Gastroesophageal sphincter (tissue), 4 donors: Measurements from ENCODE around the gene RPTOR. TPM values are rescaled to one million over a fixed set of nuclear protein-coding genes. Genes with fewer than 3 reads are reported as not detected.

Source experiments
- ATAC-seq: fragments of 150-250 bp; one replicate; pipeline ENCODE4 v1.9.1; 2016; ENCODE audit warnings: mild to moderate bottlenecking, moderate library complexity
- H3K27ac ChIP-seq, 4 donors: fragments of 200-600 bp; sonication (generic) in 3 of 4; 1 replicate in 3 of 4; 2 replicates in 1 of 4; pipeline ENCODE4 v1.5.1; 2016 to 2019
- H3K27me3 ChIP-seq: fragments of 200-600 bp; sonication (generic); one replicate; pipeline ENCODE4 v1.5.1; 2019
- H3K36me3 ChIP-seq, 2 donors: fragments of 200-600 bp; sonication (generic); one replicate each; pipeline ENCODE4 v1.5.1; 2019; ENCODE audit warnings: control low read depth in 1 of 2
- H3K4me1 ChIP-seq, 3 donors: fragments of 200-600 bp; sonication (generic); 1 replicate in 2 of 3; 2 replicates in 1 of 3; pipeline ENCODE4 v1.5.1; 2016 to 2019; ENCODE audit warnings: control low read depth in 2 of 3
- H3K4me3 ChIP-seq, 2 donors: fragments of 200-600 bp; sonication (generic); one replicate each; pipeline ENCODE4 v1.5.1; 2019; ENCODE audit warnings: mild to moderate bottlenecking in 1 of 2, moderate library complexity in 1 of 2
- H3K9me3 ChIP-seq, 3 donors: fragments of 200-600 bp; sonication (generic); one replicate each; pipeline ENCODE4 v1.5.1; 2017 to 2019; ENCODE audit warnings: control low read depth in 2 of 3
- CTCF ChIP-seq, 4 experiments: fragments of 200-600 bp in 2 of 4; fragments of 450-650 bp in 2 of 4; sonication (generic) in 1 of 4; IDR thresholded peaks; one replicate each; pipeline ENCODE4 v1.5.1; 2017 to 2019; ENCODE audit warnings: antibody characterized with exemption in 4 of 4, mild to moderate bottlenecking in 2 of 4, moderate library complexity in 2 of 4
- EP300 ChIP-seq: sonication (generic); formaldehyde crosslinking; IDR thresholded peaks from one replicate; pipeline ENCODE4 v1.6.1; 2017; ENCODE audit warnings: antibody characterized with exemption, mild to moderate bottlenecking
- POLR2A ChIP-seq, 2 donors: fragments of 450-650 bp; IDR thresholded peaks; one replicate each; pipeline ENCODE4 v1.6.1; 2017; ENCODE audit warnings: antibody characterized with exemption in 2 of 2, mild to moderate bottlenecking in 2 of 2, moderate library complexity in 1 of 2
- POLR2AphosphoS5 ChIP-seq: sonication (generic); formaldehyde crosslinking; IDR thresholded peaks from one replicate; pipeline ENCODE4 v1.6.1; 2017; ENCODE audit warnings: antibody characterized with exemption
- WGBS, 2 donors: methylation state at CpG; one replicate each; pipeline ENCODE4 v1.1.5; 2018; ENCODE audit warnings: low coverage in 1 of 2; 5-methylcytosine and 5-hydroxymethylcytosine counted together
- total RNA-seq, 4 donors: library from RNA; depleted of rRNA; stranded (reverse); fragments of >200 nt; gene quantifications; one replicate each; pipeline ENCODE4 v1.1.0, GENCODE V29; 2016

RPTOR gene
- total RNA-seq, 4 donors from 2014 or later: 25.7 to 56.8 (median 39.7) TPM

DNA sequence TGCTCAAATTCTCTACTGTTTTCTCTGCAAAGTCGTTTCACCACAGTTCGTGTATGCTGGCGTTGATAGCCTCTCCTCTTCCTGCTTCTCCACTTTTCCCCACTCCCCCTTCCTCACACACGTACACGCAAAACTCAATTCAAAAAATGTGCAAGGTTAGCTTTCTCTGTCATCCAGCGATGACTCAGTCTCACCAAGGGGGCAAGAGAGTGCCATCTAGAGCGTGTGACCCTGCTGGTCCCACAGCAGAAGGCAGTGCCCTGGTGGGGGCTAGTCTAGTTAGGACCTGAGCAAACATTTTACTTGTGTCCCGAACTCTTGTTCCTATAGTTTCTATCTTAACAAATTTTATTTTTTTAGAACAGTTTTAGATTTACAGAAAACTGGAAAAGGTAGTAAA lies 325.8 kb downstream of the RPTOR start:
- Histone ChIP-seq H3K4me1 (peaks cover 0 to 4% (median 0%) of the 10 kb centered on the region in 3 donors), H3K27me3 (no peaks in the 10 kb centered on the region), H3K4me3 (no peak overlapping the region), H3K27ac (no peak overlapping the region), H3K9me3 (no peaks in the 10 kb centered on the region), H3K36me3 (peaks cover 0 to 28% of the 10 kb centered on the region in 2 donors)
- ATAC-seq: no peak
- 85 to 96% methylated on average over 7 to 8 of the region's 8 CpGs for WGBS, 2 donors
- no peak for TF ChIP-seq POLR2A (IDR thresholded peaks at IDR 0.05)
- TF ChIP-seq CTCF (IDR thresholded peaks at IDR 0.05): no peak
- TF ChIP-seq EP300: no peak
- TF ChIP-seq POLR2AphosphoS5: no peak

GRCh38 chr17:80871341-80871740 lies 326.7 kb downstream of the RPTOR start:
- TF ChIP-seq POLR2A (IDR thresholded peaks at IDR 0.05) (no peak), POLR2AphosphoS5 (no peak), EP300 (no peak), CTCF (IDR thresholded peaks at IDR 0.05) (no peak)
- 72 to 90% methylated on average over 2 to 10 of the region's 12 CpGs for WGBS, 2 donors
- H3K27ac ChIP-seq: no peak overlapping the region
- H3K36me3 ChIP-seq: peaks cover 0 to 34% of the 10 kb centered on the region in 2 donors
- H3K9me3 ChIP-seq: no peaks in the 10 kb centered on the region
- H3K4me1 ChIP-seq: peaks cover 0 to 2% (median 0%) of the 10 kb centered on the region in 3 donors
- no peak for ATAC-seq
- H3K27me3 ChIP-seq: no peaks in the 10 kb centered on the region
- H3K4me3 ChIP-seq: no peak overlapping the region

DNA sequence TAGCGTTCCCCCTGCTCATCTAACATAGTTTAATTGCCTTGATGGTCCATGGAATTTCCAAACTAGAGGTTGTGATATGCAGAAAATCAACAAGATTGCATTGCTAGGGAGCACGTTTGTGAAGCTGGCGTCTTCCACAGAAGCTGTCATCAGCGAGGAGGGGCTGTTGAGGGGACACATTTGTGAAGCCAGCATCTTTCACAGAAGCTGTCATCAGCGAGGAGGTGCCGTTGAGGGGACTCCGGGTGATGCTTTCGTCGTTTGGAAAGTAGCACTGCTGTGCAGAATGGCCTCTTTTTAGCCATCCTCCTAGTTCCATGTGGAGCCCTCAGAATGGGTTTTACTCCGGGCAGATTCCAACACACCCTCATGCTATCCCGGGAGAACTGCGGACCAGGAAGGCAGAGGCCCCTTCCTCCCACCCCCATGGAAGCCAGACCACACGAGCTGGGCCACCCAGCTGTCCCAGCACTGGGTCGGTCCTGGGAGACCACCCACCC lies 327.4 kb downstream of the RPTOR start:
- Histone ChIP-seq H3K27ac (no peak overlapping the region), H3K9me3 (no peaks in the 10 kb centered on the region), H3K4me1 (no peaks in the 10 kb centered on the region), H3K4me3 (no peak overlapping the region), H3K36me3 (peaks cover 0 to 39% of the 10 kb centered on the region in 2 donors), H3K27me3 (no peaks in the 10 kb centered on the region)
- TF ChIP-seq POLR2AphosphoS5 (no peak), POLR2A (IDR thresholded peaks at IDR 0.05) (no peak), EP300 (no peak), CTCF (IDR thresholded peaks at IDR 0.05) (no peak)
- ATAC-seq: no peak
- WGBS, 2 donors: 52 to 86% methylated on average over 5 to 10 of the region's 14 CpGs

DNA sequence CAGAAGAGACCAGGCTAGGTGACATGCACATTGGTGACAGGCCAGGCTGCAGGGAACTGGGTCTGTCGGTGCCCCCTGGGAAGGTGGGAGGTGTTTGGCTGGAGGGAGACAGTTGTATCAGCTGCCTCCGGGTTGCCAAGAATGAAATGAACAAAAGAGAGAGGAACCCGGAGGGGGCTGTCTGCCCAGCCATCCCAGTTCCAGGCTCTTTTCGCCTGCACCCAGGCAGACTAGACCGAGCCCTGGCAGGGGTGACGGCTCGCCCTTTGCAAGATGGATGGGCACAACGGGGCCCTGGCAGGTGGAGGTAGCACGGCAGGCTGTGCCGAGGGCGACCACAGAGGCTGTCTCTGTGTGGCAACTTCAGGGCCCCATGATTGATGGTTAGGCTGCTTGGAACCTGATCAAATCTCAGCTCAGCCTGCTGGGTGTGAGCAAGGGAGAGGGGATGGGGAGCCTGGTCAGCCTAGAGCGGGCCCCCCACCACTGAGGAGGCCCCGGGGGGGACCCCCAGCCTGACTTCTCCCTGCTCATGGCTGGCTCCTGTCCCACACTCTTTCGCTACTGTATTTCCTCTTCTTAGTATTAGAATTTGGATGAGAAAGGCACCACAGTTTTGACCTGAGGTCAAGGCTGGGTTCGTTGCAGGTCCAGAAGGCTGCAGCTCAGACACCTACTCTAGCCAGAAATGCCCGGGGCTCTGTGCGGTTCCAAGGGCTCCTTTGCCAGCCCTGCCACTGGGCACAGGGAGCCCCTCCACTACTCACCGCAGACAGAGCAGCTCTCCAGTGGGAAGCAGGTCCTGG lies 328.1 kb downstream of the RPTOR start:
- H3K27me3 ChIP-seq: no peaks in the 10 kb centered on the region
- H3K27ac ChIP-seq: no peak overlapping the region
- ATAC-seq: no peak
- H3K9me3 ChIP-seq: no peaks in the 10 kb centered on the region
- 70% methylated on average over 2 of the region's 18 CpGs; no CpG with 5 or more reads in 1 of the 2 donors for WGBS, 2 donors
- no peak overlapping the region for H3K4me3 ChIP-seq
- no peaks in the 10 kb centered on the region for H3K4me1 ChIP-seq
- H3K36me3 ChIP-seq: peaks cover 0 to 39% of the 10 kb centered on the region in 2 donors
- no peak for TF ChIP-seq CTCF (IDR thresholded peaks at IDR 0.05)
- no peak for TF ChIP-seq EP300
- TF ChIP-seq POLR2AphosphoS5: no peak
- no peak for TF ChIP-seq POLR2A (IDR thresholded peaks at IDR 0.05)
